Measurements from ENCODE around the gene PADI6.

PADI6 gene

DNA sequence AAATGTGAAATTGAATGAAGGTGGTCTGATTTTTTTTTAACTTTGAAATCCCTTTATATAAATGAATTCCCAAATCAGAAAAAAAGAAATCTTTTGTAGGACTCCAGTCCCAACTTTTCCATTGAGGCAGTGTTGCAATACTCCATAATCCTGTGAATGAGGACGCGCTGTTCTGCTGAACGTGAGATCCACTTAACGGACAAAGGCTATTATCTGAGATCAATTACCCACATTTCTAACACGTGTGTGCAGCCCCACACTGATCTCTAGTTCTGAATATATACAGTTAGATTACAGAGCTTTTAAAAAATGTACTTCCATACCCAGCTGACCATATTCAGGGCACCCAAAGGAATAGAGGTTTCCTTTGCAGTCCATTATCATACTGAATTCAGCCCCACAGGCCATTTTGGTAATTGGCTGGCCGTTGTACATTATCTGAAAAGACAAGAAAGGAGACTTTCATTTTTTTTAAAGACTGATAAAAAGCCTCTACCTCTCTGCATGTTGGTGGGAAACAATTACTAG is 48.5 kb downstream of the PADI6 start:
- Histone ChIP-seq H3K36me3 (peaks cover 24 to 90% (median 67%) of the 10 kb centered on the region in 3 donors), H3K9me3 (no peaks in the 10 kb centered on the region), H3K4me3 (no peak overlapping the region), H3K27ac (no peak overlapping the region), H3K27me3 (no peaks in the 10 kb centered on the region), H3K4me1 (peaks cover 0 to 4% (median 4%) of the 10 kb centered on the region in 4 donors)
- DNase-seq, result no peak
- intact Hi-C loops (cut with DNase I; ENCODE audit: low total_unique reads), result loop anchor here (2.0 to 5.0 kb wide), 2 partner anchors 18 to 62 kb away; partner anchors contain the start of gene RCC2
- TF ChIP-seq, protein P1, sequence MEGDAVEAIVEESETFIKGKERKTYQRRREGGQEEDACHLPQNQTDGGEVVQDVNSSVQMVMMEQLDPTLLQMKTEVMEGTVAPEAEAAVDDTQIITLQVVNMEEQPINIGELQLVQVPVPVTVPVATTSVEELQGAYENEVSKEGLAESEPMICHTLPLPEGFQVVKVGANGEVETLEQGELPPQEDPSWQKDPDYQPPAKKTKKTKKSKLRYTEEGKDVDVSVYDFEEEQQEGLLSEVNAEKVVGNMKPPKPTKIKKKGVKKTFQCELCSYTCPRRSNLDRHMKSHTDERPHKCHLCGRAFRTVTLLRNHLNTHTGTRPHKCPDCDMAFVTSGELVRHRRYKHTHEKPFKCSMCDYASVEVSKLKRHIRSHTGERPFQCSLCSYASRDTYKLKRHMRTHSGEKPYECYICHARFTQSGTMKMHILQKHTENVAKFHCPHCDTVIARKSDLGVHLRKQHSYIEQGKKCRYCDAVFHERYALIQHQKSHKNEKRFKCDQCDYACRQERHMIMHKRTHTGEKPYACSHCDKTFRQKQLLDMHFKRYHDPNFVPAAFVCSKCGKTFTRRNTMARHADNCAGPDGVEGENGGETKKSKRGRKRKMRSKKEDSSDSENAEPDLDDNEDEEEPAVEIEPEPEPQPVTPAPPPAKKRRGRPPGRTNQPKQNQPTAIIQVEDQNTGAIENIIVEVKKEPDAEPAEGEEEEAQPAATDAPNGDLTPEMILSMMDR (IDR thresholded peaks at IDR 0.05), result no peak

DNA sequence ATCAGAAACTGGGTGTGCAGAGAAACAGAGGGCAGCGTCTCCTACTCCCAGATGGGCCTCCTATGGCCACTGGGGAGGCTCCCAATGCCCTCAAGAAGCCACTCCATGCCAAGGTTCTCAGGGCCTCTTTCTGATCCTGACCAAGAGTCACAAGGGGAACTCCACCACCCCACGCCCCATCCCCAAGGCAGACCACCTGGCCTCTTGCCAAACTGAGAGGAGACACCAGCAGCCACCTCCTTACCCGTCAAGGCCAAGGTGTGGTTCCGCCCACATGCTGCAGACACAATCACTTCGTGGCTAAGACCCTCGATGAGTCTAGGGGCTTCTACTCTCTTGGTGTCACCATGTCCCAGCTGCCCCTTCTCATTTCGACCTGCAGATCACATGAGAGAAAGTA is 50.5 kb downstream of the PADI6 start:
- no peaks in the 10 kb centered on the region for H3K27me3 ChIP-seq
- H3K36me3 ChIP-seq, result peaks cover 25 to 90% (median 65%) of the 10 kb centered on the region in 3 donors
- no peaks in the 10 kb centered on the region for H3K9me3 ChIP-seq
- DNase-seq, result no peak
- H3K4me1 ChIP-seq, result peaks cover 0 to 4% (median 4%) of the 10 kb centered on the region in 4 donors
- intact Hi-C loops (cut with DNase I; ENCODE audit: low total_unique reads), result loop anchor here (5.0 kb wide), 1 partner anchor 60 kb away; no protein-coding TSS in a partner anchor
- no peak overlapping the region for H3K27ac ChIP-seq
- no peak overlapping the region for H3K4me3 ChIP-seq
- TF ChIP-seq, protein P1 (IDR thresholded peaks at IDR 0.05), result no peak

DNA sequence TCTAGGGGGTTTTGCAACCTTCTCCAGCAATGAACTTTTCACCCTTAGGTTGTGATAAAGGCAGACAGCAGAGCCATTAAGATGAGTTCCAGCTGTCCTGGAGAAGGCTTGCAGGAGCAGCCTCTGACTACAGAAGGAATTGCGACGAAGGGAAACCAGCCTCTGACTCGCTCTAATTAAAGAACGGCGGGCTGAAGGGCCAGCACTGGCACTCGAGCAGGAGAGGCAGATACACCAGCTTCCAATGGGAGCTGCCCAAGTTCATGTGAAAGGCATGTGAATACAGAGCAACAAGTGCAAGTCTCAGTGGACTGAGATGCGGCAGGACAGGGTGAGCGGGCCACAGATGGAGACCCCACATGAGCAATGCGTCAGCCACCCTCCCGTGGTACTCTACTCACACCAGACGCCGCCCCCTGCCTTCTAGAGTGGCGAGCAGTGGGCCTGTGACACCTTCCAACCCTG is 51.8 kb downstream of the PADI6 start:
- Histone ChIP-seq H3K9me3 (no peaks in the 10 kb centered on the region), H3K36me3 (peaks cover 32 to 91% (median 68%) of the 10 kb centered on the region in 3 donors), H3K4me3 (no peak overlapping the region), H3K4me1 (peaks cover 0 to 4% (median 4%) of the 10 kb centered on the region in 4 donors), H3K27me3 (no peaks in the 10 kb centered on the region), H3K27ac (no peak overlapping the region)
- TF ChIP-seq, protein P1 (IDR thresholded peaks at IDR 0.05), result no peak
- no peak for DNase-seq
- intact Hi-C loops (cut with DNase I; ENCODE audit: low total_unique reads), result loop anchor here (5.0 kb wide), 1 partner anchor 58 kb away; no protein-coding TSS in a partner anchor

DNA sequence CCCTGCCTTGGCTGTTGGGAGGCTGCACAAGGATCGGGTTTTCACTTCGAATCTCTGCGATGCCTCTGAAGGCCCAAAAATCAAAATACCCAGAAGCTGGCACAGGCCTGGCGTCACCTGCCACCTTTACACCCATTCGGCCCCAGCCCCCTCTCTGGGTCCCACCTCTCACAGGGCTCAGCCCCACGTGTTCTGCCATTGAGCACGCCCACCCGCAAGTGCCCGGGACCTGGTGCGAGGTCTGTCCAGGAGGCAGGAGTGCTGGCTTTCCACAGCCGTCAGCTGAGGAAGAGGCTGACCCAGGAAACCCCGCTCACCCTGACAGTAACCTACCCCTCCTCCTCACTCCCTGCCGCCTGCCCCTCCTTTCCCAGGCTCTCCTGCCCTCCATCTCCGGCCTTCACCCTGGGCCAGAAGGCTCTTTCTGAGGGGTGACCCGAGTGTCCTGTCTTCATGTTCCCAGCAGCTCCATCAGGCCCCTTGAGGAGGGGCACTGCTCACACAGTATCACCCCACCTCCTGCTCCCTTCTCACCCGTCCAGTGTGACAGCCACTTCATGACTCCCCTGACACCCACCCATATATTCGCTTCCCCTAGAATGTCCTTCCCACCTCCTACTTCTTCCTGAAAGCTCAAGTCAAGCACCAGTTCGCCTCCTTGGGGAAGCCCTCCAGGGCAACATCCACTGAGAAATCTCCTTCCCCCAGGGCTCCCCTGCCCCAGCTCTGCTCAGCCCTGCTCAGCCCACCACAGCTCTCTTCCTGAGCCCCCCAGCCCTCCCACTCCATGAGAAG is 54.0 kb downstream of the PADI6 start:
- Histone ChIP-seq H3K4me3 (no peak overlapping the region), H3K9me3 (no peaks in the 10 kb centered on the region), H3K27ac (no peak overlapping the region), H3K27me3 (no peaks in the 10 kb centered on the region), H3K4me1 (no peaks in the 10 kb centered on the region), H3K36me3 (peaks cover 32 to 78% (median 62%) of the 10 kb centered on the region in 3 donors)
- intact Hi-C loops (cut with DNase I; ENCODE audit: low total_unique reads), result no loop called here
- DNase-seq, result no peak
- TF ChIP-seq, protein P1 (IDR thresholded peaks at IDR 0.05), result no peak

DNA sequence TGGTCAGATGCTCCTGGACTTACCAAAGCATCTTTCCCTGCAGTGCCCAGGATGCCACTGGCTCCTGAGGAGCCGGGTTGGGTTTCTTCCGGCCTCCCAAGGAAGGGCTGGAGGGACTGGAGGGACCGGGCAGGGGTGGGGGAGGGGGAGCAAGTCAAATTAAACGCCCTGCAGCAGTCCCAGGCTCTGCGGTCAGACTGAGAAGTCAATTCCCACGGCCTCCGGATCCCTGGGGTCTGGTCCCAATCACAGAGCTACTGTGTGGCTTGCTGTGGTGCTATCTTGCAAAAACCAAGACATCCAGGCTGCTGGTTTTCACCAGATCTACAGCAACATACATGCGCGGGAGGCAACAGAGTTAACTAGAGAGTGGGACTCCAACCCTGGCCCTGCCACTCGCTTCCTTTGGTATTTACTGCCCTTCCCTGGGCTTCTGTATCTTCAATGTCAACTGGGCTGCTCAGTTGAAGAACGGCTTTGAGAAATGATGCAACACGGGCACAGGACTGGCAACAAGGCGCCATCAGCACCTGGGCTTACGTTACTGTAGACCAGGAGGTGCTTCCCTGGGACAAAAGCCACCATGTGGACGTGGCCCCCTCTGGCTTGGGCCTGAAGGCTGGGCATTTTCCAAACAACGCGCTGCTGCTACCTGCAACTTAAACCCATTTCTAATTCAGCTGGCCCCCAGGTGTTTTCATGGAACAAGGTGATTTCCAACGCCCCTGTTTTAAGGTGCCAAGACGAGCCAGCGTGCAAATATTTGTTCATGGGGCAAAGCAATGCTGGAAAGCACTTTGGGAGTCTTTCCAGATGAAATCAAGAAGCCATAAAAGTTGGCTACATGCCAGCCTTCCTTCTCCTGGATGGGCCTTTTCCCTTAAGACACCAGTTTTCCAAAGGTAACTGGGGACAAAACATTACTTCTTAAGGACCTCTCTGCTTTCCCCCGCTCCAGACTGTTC is 56.0 kb downstream of the PADI6 start:
- TF ChIP-seq, protein P1 (IDR thresholded peaks at IDR 0.05), result no peak
- intact Hi-C loops (cut with DNase I; ENCODE audit: low total_unique reads), result no loop called here
- peaks cover 32 to 61% (median 60%) of the 10 kb centered on the region in 3 donors for H3K36me3 ChIP-seq

More for the DNA sequence above, 56.0 kb downstream of the PADI6 start:
- Histone ChIP-seq H3K9me3 (no peaks in the 10 kb centered on the region), H3K27ac (no peak overlapping the region), H3K27me3 (no peaks in the 10 kb centered on the region), H3K4me1 (no peaks in the 10 kb centered on the region), H3K4me3 (no peak overlapping the region)
- DNase-seq, result no peak
